MM.1S (cell line): ENCODE data around the gene DPP9.

Experiments used
- CTCF ChIP-seq: fragments of 300-600 bp; sonication (generic); IDR thresholded peaks from 2 replicates; pipeline ENCODE4 v1.5.1; 2016; ENCODE audit warnings: antibody characterized with exemption, low read length, mixed read lengths
- EZH2 ChIP-seq: fragments of 300-600 bp; sonication (generic); optimal IDR thresholded peaks from 2 replicates; pipeline ENCODE3; 2017; ENCODE audit warnings: low read depth, mild to moderate bottlenecking, antibody characterized with exemption, low read length, mixed read lengths
- EZH2phosphoT487 ChIP-seq: fragments of 300-600 bp; sonication (generic); IDR thresholded peaks from 2 replicates; pipeline ENCODE4 v1.6.1; 2018; ENCODE audit warnings: antibody characterized with exemption, low read length

- TF ChIP-seq CTCF (no peak), EZH2 (no peak), EZH2phosphoT487 (no peak)
Observed at GRCh38 chr19:4656102-4656501, 67.5 kb downstream of the DPP9 start.
